Vagina (tissue), 2 donors: ENCODE measurements around the gene AP1G2.

Experiments
- CTCF ChIP-seq, 3 experiments: fragments of 450-650 bp in 2 of 3; fragments of 200-600 bp in 1 of 3; sonication (generic) in 1 of 3; IDR thresholded peaks; one replicate each; pipeline ENCODE4 v1.5.1; 2017 to 2019; ENCODE audit warnings: antibody characterized with exemption in 3 of 3, mild to moderate bottlenecking in 2 of 3, moderate library complexity in 2 of 3
- POLR2AphosphoS5 ChIP-seq, 2 donors: sonication (generic); formaldehyde crosslinking; IDR thresholded peaks; one replicate each; pipeline ENCODE4 v1.9.0; 2017; ENCODE audit warnings: antibody characterized with exemption in 2 of 2, mild to moderate bottlenecking in 2 of 2, low read depth in 1 of 2; ENCODE audit not compliant: insufficient read depth in 1 of 2

- no peak for TF ChIP-seq CTCF (IDR thresholded peaks at IDR 0.05)
- TF ChIP-seq POLR2AphosphoS5 (IDR thresholded peaks at IDR 0.05; ENCODE audit: insufficient read depth in 1 of 2, low read depth in 1 of 2): no peak
These were observed 29.4 kb downstream of the AP1G2 start for GRCh38 chr14:23538050-23538718.
